Prostate gland (tissue), 2 donors: ENCODE measurements around the gene NPIPB13.
"Not testable (repeated sequence)": the region's sequence is repeated elsewhere in the genome, so short reads cannot be mapped to it uniquely, and the experiment has no call there.

Source experiments
- CTCF ChIP-seq, 4 experiments: fragments of 200-600 bp in 2 of 4; fragments of 450-650 bp in 2 of 4; sonication (generic) in 2 of 4; IDR thresholded peaks; 1 replicate in 3 of 4; 2 replicates in 1 of 4; pipeline ENCODE4 v1.5.1; 2016 to 2019; ENCODE audit warnings: antibody characterized with exemption in 4 of 4, mild to moderate bottlenecking in 2 of 4, moderate library complexity in 2 of 4
- POLR2A ChIP-seq: fragments of 450-650 bp; IDR thresholded peaks from one replicate; pipeline ENCODE4 v1.6.1; 2016; ENCODE audit warnings: antibody characterized with exemption, mild to moderate bottlenecking
- POLR2AphosphoS5 ChIP-seq: sonication (generic); formaldehyde crosslinking; IDR thresholded peaks from one replicate; pipeline ENCODE4 v1.6.1; 2017; ENCODE audit warnings: antibody characterized with exemption

GRCh38 chr16:30217082-30217481 lies 31.2 kb downstream of the NPIPB13 start:
- TF ChIP-seq CTCF (IDR thresholded peaks at IDR 0.05); POLR2A; POLR2AphosphoS5: not testable (repeated sequence)
